ENCODE data around the gene ERCC2.

- TF ChIP-seq CTCF (IDR thresholded peaks at IDR 0.05; ENCODE audit: low read depth, low read length, poor library complexity, severe bottlenecking): no peak
- TF ChIP-seq EZH2phosphoT487 (IDR thresholded peaks at IDR 0.05; ENCODE audit: borderline replicate concordance, low read length): no peak
Measured at GRCh38 chr19:45350477-45351058, 19.8 kb downstream of the ERCC2 start.

Measured in DOHH2 (cell line).